GM21723 (cell line): ENCODE measurements around the gene CAMK2A.

Experiments used
- ATAC-seq: cut with Tn5 transposase; IDR thresholded peaks from one replicate; pipeline ENCODE4 v1.9.1; 2021; ENCODE audit warnings: mild to moderate bottlenecking, moderate library complexity; ENCODE audit not compliant: unreplicated experiment

Gene CAMK2A

DNA sequence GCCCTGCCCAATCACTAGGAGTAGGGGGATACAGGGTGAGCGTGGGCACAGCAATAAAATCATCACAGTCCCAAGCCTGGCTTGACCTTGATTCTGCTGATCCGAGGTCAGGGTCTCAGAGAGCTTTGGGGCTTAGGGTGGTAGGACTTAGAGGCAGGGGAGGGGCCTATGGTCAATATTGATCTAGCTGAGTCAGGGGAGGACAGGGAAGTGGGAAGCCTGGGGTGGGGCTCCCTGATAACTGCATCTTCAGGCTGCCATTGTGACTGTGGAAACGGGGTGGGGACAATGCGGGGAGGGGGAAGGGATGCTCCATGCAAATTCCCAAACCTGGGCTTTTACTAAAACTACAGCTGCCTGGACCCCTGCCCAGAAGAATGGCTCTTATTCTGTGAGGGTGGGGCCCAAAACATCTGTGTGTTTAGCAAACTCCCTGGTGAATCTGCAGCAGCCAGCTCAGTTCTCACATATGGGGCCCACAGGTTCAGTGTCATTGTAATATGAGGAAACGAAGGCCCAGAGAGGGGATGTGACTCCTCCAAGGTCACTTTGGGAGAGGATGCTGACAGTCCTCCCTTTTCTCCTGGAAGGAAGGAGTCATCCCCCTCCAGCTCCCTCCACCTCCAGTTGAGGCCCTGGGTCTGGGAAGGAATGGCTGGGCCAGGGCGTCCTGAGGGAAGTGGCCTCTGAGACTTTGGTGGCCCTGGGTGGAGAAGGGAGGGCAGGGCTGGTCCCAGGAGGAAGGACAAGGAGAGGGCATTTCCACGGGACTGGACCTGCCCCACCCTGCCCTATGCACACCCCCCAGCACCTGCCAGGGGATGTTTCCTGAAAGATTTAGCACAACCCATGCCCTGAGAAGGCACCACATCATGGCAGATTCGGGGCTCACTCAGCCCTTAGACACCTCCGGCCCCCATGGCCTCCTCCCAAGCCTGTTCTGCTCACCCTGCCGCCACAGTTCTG lies 73.3 kb downstream of the CAMK2A start:
- ATAC-seq = no peak

DNA sequence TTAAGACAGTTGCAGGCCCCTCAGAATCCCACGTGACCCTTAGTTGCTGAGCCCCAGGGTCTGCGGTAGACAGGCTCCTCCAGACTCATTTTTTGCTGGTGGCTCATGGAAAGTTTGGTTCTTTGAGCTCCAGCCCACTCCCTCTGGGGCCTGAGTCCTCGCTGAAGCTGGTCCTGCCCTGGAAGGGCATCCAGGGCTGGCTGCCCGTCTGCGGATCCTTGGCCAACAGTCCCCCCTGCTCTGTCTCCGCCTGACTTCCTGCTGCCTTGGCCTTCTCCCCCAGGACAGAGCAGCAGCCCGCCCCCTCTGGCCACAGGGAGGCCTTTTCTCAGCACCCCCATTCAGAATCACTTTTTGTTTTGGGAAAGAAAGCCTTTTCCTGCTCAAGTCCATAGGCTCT lies 75.3 kb downstream of the CAMK2A start:
- no peak for ATAC-seq

DNA sequence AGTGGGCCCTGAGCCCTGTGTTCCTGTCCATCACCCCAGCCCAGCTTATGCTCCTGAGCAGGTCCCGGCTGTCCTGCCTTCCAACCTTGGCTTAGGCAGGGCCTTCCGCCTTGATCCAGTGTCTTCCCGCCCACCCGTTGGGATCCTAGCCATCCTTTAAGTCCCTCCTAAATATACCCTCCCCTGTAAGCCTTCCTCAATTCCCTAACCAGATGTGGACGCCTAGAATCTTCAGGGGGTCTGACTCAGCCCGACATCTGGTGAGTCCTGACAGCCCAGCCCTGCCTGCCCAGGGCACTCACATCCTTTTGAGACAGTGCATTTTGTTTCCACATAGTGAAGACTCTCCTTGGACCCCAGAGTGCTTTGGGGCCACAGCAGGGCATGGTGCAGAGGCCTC lies 76.0 kb downstream of the CAMK2A start:
- no peak for ATAC-seq

DNA sequence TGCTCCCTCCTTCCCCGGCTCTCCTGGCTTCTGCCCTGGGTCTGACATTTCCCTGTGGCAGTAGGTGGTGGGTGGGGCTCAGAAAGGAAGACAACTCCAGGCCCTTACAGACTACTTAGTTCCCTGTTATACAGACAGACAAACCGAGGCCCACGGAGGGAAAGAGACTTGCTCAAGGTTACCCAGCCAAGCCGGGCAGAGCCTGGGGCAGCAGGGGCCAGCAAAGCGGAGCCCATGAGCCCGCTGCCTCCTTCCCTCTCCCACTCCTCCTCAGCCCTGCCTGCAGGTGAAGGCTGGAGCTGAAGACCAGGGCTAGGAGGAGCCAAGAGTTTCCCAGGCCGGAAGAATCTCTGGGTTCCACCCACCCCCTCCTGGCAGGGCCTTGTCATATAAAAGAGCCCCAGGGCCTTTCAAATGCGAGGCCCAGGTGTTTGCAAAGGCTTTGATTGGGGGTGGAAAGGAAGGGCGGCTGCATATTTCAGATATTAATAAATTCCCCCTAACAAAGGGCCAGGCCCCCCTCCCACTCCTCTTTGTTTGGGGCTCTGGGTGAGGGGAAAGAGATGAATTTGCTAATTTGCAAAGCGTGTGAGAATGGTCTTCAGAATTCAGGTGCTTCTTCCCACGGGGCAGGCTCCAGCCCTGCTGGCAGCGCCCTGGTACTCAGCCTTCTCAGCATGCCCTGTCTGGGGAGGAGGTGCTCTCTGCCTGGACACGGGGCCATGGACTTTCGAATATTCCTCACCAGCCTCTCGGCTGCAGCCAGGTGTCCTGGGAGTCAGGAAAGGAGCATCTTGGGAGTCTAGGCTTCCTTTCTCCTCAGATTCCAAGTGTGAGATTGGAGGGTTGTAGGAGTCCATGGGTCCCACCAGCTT lies 78.2 kb downstream of the CAMK2A start:
- ATAC-seq = no peak

DNA sequence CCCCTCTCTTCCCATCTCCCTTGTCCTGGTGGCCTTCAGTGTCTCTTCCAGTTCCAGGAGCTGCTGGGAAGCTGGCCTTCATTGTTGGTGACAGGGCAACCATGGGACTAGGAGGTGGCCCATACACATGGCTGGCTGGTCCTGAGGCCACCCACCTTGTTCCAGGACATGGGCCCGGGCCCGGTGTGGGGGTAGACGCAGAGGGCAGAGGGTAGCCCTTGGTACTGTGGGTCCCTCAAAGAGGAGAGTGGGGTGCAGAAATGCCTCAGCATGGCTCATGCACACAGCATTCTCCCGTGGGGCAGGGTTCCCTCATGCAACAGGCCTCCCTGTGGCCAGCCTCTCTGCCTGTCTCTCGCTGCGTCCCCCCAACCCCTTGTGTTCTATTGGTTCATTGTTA lies 78.9 kb downstream of the CAMK2A start:
- ATAC-seq = no peak

DNA sequence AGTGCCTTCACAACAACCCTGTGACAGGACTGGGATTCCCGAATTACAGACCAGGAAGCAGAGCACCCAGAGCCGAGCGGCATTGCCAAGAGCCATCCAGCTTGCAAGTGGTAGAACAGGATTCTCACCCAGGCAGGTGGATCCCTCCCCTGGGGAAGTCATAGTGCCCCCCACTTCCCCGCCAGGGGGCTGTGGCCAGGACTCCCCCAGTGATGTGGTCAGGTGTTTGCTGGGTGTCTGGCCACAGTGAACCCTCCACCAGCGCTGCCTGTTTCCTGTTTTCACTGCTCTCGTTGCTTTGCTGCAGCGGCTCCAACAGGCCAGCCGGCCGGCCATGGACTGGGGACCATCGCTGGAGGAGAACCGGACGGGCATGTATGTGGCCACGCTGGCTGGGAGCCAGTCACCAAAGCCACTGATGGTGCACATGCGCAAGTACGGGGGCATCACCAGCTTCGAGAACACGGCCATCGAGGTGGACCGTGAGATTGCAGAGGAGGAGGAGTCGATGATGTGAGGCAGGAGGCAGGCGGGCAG lies 80.4 kb downstream of the CAMK2A start:
- ATAC-seq = no peak

DNA sequence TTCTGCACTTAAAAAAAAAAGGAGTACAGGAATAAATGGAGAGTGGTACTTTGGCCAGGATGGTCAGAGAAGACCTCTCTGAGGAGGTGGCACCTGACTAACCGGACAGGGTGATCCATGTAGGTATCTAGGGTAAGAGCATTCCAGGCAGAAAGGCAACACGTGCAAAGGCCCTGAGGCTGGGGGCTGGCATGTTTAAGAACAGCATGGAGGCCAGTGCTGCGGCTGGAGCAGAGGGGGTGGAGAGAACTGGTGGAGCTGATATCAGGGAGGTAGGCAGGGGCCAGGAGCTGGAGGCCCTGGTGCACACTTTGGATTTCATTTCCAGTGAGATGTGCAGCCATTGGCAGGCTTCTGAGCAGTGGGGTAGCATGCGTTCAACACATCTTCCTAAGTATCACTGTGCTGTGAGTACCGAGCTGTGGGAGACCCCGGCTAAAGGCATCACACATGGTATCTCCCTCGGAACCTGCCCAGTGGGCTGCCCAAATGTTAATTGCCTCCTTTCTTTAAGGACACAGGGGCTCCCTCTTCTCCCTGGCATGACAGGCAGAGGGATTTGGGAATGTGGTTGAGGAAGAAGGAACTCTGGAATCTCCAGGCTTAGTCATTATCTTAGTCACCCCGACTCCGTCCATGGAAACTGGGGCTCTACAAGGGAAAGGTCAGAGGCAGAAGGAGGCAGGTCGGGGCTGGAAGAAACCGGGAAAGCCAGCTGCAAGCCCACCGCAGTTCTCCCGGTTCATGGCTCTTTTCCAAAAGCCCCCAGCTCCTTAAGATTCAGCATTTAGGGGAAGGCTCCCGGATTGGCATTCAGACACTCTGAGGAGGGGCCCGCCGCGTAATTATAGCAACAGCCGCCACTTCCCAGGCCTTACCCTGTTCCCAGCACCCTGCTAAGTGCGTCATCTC lies 81.1 kb downstream of the CAMK2A start:
- no peak for ATAC-seq

DNA sequence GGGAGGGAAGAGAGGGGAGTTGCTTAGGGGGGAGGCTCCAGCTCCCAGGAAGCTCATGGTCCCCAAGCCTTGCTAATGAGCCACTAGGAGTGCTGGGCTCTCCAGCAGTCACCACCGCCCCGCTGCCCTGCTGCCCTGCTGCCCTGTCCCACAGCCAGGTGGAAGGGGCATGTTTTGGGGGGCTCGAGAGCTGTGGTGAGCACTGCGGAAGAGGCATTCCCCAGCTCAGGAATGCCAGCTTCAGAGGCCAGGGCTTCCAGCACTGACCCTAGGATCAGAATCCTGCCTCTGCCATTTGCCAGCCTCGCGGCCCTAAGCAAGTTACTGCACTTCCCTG lies 82.8 kb downstream of the CAMK2A start:
- no peak for ATAC-seq

DNA sequence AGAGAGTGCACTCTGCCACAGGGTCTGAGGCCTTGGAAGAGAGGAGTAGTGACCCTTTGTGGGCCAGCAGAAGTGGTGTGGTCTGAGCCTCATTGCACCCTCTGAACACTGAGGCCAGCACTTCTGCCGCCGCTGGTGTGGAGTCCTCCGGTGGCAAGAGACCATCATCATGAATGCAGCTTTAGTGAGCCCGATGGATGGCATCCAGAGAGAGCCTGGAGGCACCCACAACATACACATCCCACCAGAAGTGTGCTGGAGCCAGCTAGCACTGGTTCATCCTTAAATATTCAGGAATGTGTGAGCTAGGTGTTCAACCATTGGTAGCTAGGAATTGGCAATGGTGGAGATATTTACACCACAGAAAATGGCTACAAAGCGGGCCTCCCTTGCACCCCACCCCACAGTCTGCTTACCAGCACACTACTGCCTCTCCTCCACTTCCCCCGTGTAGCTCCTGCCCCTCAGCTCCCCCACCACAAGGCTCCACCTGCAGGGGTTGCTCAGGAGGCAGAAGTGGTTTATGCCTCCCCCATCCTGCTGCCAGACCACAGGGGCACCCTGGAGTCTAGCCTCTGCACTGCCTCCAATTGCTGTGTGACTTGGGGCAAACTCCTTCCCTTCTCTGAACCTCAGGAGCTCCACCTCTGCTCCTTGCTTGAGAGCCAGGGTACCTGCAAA lies 83.3 kb downstream of the CAMK2A start:
- no peak for ATAC-seq

DNA sequence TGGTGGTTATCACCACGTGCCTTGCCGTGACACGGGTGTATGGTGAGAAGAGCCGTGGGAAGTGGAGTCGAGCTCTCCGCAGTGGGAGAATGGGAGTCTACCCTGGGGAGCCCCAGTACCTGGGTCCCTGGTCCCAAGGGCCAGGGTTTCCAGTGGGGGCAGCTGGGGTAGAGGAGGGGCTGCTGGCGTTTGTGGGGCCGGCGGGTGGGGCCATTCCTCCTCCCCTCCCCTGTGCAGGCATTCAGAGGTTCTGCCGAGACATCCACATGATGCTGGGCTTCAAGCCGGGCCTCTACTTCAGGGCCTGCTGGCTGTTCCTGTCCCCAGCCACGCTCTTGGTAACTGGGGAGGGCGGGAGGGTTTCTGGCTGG lies 85.0 kb downstream of the CAMK2A start:
- ATAC-seq = no peak

DNA sequence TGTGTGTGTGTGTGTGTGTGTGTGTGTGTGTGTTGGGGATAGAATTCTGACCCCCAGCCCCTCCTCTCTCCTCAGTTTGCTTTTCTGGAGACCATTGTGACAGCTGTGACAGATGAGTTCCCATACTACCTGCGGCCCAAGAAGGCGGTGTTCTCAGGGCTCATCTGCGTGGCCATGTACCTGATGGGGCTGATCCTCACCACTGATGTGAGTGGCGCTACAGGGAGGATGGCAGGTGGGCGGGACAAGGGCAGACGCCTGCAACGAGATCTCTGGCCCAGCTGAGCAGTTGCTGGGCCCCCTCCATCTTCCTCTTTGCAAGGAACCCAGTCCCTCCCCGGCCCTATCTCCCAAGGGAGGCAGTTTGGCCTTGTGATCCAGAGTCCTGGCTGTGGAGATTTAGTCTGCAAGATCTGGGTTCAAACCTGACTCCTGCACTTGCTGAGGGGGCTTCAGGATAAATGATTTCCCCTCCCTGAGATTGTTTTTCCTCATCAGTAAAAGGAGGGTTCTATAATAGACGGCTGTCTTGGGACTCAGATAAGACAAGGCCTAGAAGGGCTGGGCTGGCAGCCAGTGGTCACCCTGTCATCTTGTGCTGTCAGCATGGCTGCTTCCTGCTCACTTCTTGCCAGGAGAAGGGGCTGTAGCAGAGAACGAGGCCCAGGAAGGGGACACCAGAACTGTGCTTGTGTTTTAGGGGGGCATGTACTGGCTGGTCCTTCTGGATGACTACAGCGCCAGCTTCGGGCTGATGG lies 85.6 kb downstream of the CAMK2A start:
- no peak for ATAC-seq

DNA sequence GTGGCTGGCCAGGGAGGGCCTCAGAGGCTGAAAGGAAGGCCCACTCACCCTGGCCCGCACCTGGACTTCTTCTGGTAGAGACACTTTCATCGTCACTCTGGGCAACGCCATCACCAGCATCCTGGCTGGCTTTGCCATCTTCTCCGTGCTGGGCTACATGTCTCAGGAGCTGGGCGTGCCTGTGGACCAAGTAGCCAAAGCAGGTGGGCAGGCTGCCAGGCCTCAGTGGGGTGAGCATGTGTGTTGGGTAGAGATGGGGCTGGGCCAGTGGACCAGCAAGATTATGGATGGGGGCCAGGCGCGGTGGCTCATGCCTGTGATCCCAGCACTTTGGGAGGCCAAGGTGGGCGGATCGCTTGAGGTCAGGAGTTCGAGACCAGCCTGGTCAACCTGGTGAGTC lies 87.1 kb downstream of the CAMK2A start:
- no peak for ATAC-seq

DNA sequence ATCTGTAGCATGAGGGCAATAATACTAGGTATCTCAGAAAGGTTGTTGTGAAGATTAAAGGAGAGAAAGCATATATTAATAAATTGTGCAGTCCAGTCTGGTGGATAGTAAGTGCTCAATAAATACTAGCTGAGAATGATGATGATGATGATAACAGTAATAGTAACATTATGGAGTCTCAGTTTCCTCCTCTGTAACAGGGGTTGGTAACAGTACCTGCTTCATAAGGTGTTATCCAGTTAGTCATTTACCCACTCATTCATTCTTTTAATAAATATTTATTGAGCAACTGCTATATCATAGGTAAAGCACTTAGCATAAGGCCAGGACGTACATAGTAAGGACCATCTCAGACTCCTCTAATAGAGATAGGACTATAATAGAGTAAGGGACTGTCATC lies 92.1 kb downstream of the CAMK2A start:
- ATAC-seq = no peak

DNA sequence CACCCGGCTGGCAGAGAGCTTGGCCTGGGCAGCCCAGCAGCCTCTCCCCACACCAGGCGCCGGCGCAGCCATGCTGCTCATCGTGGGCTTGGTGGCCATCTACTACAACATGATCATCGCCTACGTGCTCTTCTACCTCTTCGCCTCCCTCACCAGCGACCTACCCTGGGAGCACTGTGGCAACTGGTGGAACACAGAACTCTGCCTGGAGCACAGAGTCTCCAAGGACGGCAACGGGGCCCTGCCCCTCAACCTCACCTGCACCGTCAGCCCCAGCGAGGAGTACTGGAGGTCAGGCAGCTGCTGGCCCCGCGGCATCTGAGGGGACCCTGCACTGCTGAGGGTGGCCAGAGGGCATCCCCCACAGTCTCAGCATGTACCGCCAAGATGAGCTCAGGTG lies 92.6 kb downstream of the CAMK2A start:
- ATAC-seq = no peak

DNA sequence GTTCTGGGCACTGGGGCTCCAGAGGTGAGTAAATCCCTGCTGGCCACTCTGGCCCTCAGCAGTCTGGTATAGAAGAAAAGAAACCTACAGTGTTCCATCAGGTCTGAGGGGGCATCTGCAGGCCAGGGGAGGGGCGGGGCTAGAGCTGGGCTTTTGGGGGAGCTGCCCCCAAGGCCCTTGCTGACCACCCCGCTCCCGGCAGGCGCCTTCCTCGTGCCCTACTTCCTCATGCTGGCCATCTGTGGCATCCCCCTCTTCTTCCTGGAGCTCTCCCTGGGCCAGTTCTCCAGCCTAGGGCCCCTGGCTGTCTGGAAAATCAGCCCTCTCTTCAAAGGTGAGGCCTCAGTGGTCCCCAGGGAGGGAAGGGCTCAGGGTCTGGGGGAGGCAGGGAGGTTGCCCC lies 93.1 kb downstream of the CAMK2A start:
- ATAC-seq = no peak

DNA sequence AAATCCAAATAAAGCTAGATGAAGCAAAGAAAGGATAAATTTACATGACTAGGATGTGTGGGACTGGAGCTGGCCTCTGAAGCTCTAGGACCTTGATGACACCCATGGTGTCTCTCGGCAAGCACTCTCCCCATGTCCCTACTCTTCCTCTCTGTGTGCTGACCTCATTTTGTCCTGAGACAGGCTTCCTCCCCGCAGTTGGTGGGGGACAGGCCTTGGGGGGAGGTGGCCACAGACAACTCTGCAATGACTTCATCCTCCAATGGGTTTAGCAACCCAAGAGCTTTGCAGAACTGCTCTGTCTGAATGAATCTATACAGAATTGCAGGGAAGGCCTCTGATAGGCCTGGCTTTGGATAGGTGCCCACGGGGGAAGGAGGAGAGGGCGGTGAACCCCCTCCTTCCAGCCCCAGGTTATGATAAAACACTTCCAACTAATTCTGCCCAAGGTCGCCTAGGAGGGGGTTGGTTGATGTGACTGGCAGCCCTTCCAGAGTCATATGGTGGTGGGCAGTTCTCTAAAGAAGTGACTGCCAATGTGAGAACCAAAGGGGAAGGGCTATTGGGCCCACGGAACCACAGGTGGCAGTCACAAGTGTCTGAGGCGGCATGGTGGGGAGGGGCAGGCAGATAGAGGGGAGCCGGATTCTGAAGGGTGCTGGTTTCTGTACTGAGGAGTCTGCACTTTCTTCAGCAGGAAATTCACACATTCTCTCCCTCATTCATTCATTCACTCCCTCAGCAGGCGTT lies 93.7 kb downstream of the CAMK2A start:
- no peak for ATAC-seq

DNA sequence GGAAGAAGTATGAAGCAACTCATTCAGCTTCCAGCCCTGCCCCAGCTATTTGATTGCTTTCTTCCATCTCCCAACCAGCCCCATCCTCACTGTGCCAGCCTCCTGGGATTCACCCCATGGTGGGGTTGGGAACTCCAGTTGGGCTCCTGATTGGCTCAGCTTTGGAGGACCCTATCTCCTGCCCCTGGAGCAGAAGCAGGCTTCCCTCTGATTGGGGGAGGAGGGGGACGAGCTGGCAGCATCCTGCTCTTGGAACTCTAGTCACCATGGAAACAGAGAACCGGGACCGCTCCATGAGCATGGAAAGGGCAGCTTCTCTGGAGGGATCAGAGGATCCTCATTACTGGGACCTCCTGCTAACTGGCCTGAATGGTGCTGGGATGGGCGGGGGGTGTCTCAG lies 97.1 kb downstream of the CAMK2A start:
- no peak for ATAC-seq

DNA sequence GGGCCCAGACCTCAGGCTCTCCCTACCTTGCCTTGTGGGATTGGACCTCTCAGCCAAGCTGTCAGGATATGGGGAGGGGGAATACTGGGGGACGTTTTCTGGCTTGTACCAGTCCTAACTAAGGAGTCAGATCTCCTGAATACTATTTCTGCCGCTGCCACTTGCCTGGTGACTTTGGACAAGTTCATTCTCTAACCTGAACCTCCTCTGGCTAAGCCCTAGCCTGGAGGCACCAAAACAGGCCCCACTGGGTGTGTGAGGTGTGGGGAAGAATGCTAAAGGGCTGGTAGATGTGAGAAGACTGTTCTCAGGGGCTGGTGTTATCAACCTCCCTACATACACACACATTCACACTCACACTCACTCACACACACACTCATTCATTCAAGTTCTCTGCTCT lies 98.6 kb downstream of the CAMK2A start:
- no peak for ATAC-seq

DNA sequence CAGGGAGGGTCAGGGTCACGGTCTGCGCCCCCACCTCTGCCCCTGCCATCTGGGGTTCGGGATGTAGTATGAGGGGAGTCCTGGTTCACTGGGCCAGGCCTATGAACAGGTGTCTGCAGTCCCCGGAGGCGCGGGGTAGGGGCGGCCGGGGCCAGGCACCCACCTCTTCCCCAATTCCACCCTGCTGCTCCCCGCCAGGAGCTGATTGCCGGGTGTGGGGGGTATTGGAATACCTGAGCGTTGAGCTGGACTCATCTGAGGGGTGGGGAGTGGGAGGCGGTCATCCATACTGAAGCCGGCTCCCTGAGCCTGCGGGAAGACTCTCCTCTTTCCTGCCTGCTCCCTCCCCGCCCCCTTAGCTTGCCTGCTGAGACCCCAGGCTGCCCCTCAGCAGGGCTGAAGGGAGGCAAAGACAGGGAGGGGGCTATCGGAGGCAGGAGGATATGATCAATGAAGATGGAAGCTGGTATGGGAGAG lies 99.0 kb downstream of the CAMK2A start:
- ATAC-seq = no peak
